ENCODE measurements around the gene SLN. TPM values are rescaled to one million over a fixed set of nuclear protein-coding genes. Genes with fewer than 3 reads are reported as not detected.
A peak's percentile ranks its signal among the peaks of the same experiment; 100 is the strongest.

The SLN gene
- total RNA-seq, 4 donors from 2014 or later = 586 to 5,775 (median 2,747) TPM

- ATAC-seq = no peak
- Histone ChIP-seq H3K27me3 (no peaks in the 10 kb centered on the region), H3K4me3 (no peak overlapping the region), H3K9me3 (no peaks in the 10 kb centered on the region), H3K36me3 (no peaks in the 10 kb centered on the region), H3K4me1 (no peaks in the 10 kb centered on the region), H3K27ac (peak overlapping the region in 1 of 4 donors; percentile 45)
- in situ Hi-C loops (cut with MboI; ENCODE audit: low sequenced_read_pairs in 4 of 4) = no loop called here
- DNase-seq = no peak
- intact Hi-C loops (cut with DNase I; ENCODE audit: low total_unique reads) = no loop called here
- TF ChIP-seq CTCF (IDR thresholded peaks at IDR 0.05 in 4 of 5, conservative IDR thresholded peaks at IDR 0.05 in 1 of 5) (no peak), POLR2A (IDR thresholded peaks at IDR 0.05) (no peak)
Measured at GRCh38 chr11:107731941-107732688, 20.3 kb upstream of the SLN start.

- Histone ChIP-seq H3K36me3 (no peaks in the 10 kb centered on the region), H3K4me1 (peaks cover 31 to 44% of the 10 kb centered on the region in 2 donors), H3K27me3 (no peaks in the 10 kb centered on the region), H3K4me3 (no peak overlapping the region), H3K27ac (peak overlapping the region; percentile 88 to 94 (median 92)), H3K9me3 (no peaks in the 10 kb centered on the region)
- intact Hi-C loops (cut with DNase I; ENCODE audit: low total_unique reads) = no loop called here
- in situ Hi-C loops (cut with MboI; ENCODE audit: low sequenced_read_pairs in 4 of 4) = no loop called here
- no peak for TF ChIP-seq CTCF (IDR thresholded peaks at IDR 0.05 in 4 of 5, conservative IDR thresholded peaks at IDR 0.05 in 1 of 5)
- no peak for TF ChIP-seq POLR2A (IDR thresholded peaks at IDR 0.05)
- DNase-seq (no peak), ATAC-seq (peak; percentile 59 to 73)
Measured at GRCh38 chr11:107722662-107723061, 10.8 kb upstream of the SLN start.

- DNase-seq = no peak
Measured at GRCh38 chr11:107721207-107721606, 9.4 kb upstream of the SLN start.

GRCh38 chr11:107720303-107720774 is 8.5 kb upstream of the SLN start:
- Histone ChIP-seq H3K27ac (peak overlapping the region; percentile 88 to 94 (median 92)), H3K27me3 (no peaks in the 10 kb centered on the region), H3K4me1 (peaks cover 31 to 44% of the 10 kb centered on the region in 2 donors), H3K36me3 (no peaks in the 10 kb centered on the region), H3K9me3 (no peaks in the 10 kb centered on the region), H3K4me3 (peak overlapping the region in 2 of 4 donors; percentile 19 to 41)
- in situ Hi-C loops (cut with MboI; ENCODE audit: low sequenced_read_pairs in 4 of 4) = no loop called here
- no peak for DNase-seq
- peak; percentile 23 to 39 for ATAC-seq
- TF ChIP-seq POLR2A (IDR thresholded peaks at IDR 0.05) (no peak), CTCF (IDR thresholded peaks at IDR 0.05 in 4 of 5, conservative IDR thresholded peaks at IDR 0.05 in 1 of 5) (no peak)
- intact Hi-C loops (cut with DNase I; ENCODE audit: low total_unique reads) = loop anchor here (2.0 kb wide), 1 partner anchor 22 kb away; no protein-coding TSS in a partner anchor

More at GRCh38 chr11:107721207-107721606, 9.4 kb upstream of the SLN start:
- intact Hi-C loops (cut with DNase I; ENCODE audit: low total_unique reads) = loop anchor here (2.0 kb wide), 1 partner anchor 22 kb away; no protein-coding TSS in a partner anchor
- TF ChIP-seq POLR2A (IDR thresholded peaks at IDR 0.05) (no peak), CTCF (IDR thresholded peaks at IDR 0.05 in 4 of 5, conservative IDR thresholded peaks at IDR 0.05 in 1 of 5) (no peak)
- Histone ChIP-seq H3K36me3 (no peaks in the 10 kb centered on the region), H3K9me3 (no peaks in the 10 kb centered on the region), H3K4me1 (peaks cover 31 to 44% of the 10 kb centered on the region in 2 donors), H3K4me3 (no peak overlapping the region), H3K27me3 (no peaks in the 10 kb centered on the region), H3K27ac (peak overlapping the region; percentile 88 to 94 (median 92))
- no peak for ATAC-seq
- in situ Hi-C loops (cut with MboI; ENCODE audit: low sequenced_read_pairs in 4 of 4) = no loop called here

Data from gastrocnemius medialis (tissue), 4 donors.